NT2/D1 (cell line): ENCODE data around the gene YY1AP1.
"Not testable (repeated sequence)": the region's sequence is repeated elsewhere in the genome, so short reads cannot be mapped to it uniquely, and the experiment has no call there.

ENCODE experiments used
- YY1 ChIP-seq: IDR thresholded peaks from 2 replicates; pipeline ENCODE4 v1.6.1; 2011; ENCODE audit not compliant: insufficient read length, insufficient read depth
- ZNF274 ChIP-seq: IDR thresholded peaks from 2 replicates; pipeline ENCODE4 v1.6.1; 2011; ENCODE audit warnings: mild to moderate bottlenecking, low read depth, low read length

- not testable (repeated sequence) for TF ChIP-seq YY1, ZNF274
These were observed 10.5 kb upstream of the YY1AP1 start for GRCh38 chr1:155699062-155699461.
